Ishikawa (cell line): ENCODE results near the gene SUCLG2.

Experiments
- CEBPB ChIP-seq: IDR thresholded peaks from 2 replicates; pipeline ENCODE4 v1.6.1; 2012
- CREB1 ChIP-seq: IDR thresholded peaks from 2 replicates; pipeline ENCODE4 v1.6.1; 2012; ENCODE audit warnings: low read depth
- EGR1 ChIP-seq: IDR thresholded peaks from 2 replicates; pipeline ENCODE4 v1.6.1; 2012
- EP300 ChIP-seq: IDR thresholded peaks from 2 replicates; pipeline ENCODE4 v1.6.1; 2012; ENCODE audit warnings: borderline replicate concordance
- FOXM1 ChIP-seq: IDR thresholded peaks from 2 replicates; pipeline ENCODE4 v1.6.1; 2012; ENCODE audit warnings: low read depth, borderline replicate concordance
- MAX ChIP-seq: IDR thresholded peaks from 2 replicates; pipeline ENCODE4 v1.6.1; 2012
- NFIC ChIP-seq: IDR thresholded peaks from 2 replicates; pipeline ENCODE4 v1.6.1; 2012
- RAD21 ChIP-seq: IDR thresholded peaks from 2 replicates; pipeline ENCODE4 v1.6.1; 2012; ENCODE audit warnings: low read depth
- REST ChIP-seq: IDR thresholded peaks from 2 replicates; pipeline ENCODE4 v1.6.1; 2012; ENCODE audit warnings: low read depth, mild to moderate bottlenecking
- TAF1 ChIP-seq: IDR thresholded peaks from 2 replicates; pipeline ENCODE4 v1.6.1; 2012; ENCODE audit warnings: low read depth, mild to moderate bottlenecking
- TCF12 ChIP-seq: IDR thresholded peaks from 2 replicates; pipeline ENCODE4 v1.6.1; 2012; ENCODE audit warnings: low read depth
- TEAD4 ChIP-seq: IDR thresholded peaks from 2 replicates; pipeline ENCODE4 v1.6.1; 2012
- USF1 ChIP-seq: IDR thresholded peaks from 2 replicates; pipeline ENCODE4 v1.6.1; 2012
- YY1 ChIP-seq: IDR thresholded peaks from 2 replicates; pipeline ENCODE4 v1.6.1; 2012; ENCODE audit warnings: low read depth
- ZBTB7A ChIP-seq: IDR thresholded peaks from 2 replicates; pipeline ENCODE4 v1.6.1; 2012; ENCODE audit warnings: low read depth

The SUCLG2 gene

GRCh38 chr3:67641451-67641850, 13.0 kb downstream of the SUCLG2 start:
- TF ChIP-seq MAX, result no peak
- no peak for TF ChIP-seq REST
- TF ChIP-seq TAF1, result no peak
- no peak for TF ChIP-seq NFIC
- no peak for TF ChIP-seq RAD21
- TF ChIP-seq TCF12, result no peak
- TF ChIP-seq YY1, result no peak
- no peak for TF ChIP-seq ZBTB7A
- TF ChIP-seq CREB1, result no peak
- TF ChIP-seq TEAD4, result no peak
- no peak for TF ChIP-seq EP300
- TF ChIP-seq CEBPB, result no peak
- TF ChIP-seq EGR1, result no peak
- no peak for TF ChIP-seq FOXM1
- TF ChIP-seq USF1, result no peak

DNA sequence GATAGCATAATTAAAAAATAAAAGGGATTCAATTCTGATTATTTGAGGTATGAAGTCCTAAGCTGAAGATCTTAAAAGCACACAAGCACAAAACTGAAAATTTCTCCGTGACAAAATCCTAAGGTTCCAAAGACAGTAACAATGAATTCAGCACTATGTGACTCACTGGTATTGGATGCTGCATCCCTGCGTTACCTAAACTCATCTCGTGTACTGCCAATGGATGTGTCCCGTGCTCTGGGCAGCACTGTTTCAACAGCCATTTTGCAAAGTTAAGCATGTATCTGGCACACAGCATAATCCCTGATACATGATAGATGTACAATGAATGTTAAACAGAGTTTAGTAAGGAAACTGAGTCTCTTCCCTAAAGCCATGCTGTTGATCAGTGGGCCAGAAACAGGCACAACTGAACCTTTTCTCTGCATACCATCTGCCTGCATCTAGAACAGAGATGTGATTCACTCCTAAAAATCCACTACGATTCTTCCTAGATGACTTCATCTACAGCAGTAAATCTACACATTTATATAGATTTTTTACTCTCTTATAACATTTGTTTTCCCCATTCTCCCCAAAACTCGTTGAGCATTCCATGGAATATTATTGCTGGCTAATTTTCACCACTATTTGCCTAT, 14.3 kb downstream of the SUCLG2 start:
- TF ChIP-seq RAD21 (no peak), TCF12 (no peak), REST (no peak), CREB1 (no peak), TAF1 (no peak), USF1 (no peak), MAX (no peak), EGR1 (no peak), TEAD4 (no peak), FOXM1 (no peak), NFIC (no peak), EP300 (no peak), ZBTB7A (no peak), YY1 (no peak), CEBPB (no peak)

- no peak for TF ChIP-seq USF1
- no peak for TF ChIP-seq REST
- no peak for TF ChIP-seq CEBPB
- no peak for TF ChIP-seq YY1
- TF ChIP-seq MAX, result no peak
- TF ChIP-seq NFIC, result no peak
- no peak for TF ChIP-seq TAF1
- no peak for TF ChIP-seq EP300
- TF ChIP-seq CREB1, result no peak
These were observed 17.0 kb downstream of the SUCLG2 start for GRCh38 chr3:67637255-67637900.

GRCh38 chr3:67635806-67636205, 18.6 kb downstream of the SUCLG2 start:
- TF ChIP-seq FOXM1, result no peak
- no peak for TF ChIP-seq ZBTB7A
- TF ChIP-seq MAX, result no peak
- no peak for TF ChIP-seq NFIC
- TF ChIP-seq EGR1, result no peak
- no peak for TF ChIP-seq RAD21
